Astrocyte (in vitro differentiated cells and primary cell): ENCODE data around the gene EML1. TPM values are rescaled to one million over a fixed set of nuclear protein-coding genes. Genes with fewer than 3 reads are reported as not detected.

Source experiments
- DNase-seq: peaks from one replicate; pipeline ENCODE4 v3.0.0-alpha.2; 2010; ENCODE audit warnings: low read depth
- FAIRE-seq: peaks from 2 replicates; lab custom pipeline; 2011; peaks lifted over from hg19 to GRCh38; lab: Jason Lieb, UNC
- H2AFZ ChIP-seq: 2 replicates; pipeline ENCODE4 v1.6.0; 2012; ENCODE audit warnings: low read depth, low read length, inconsistent platforms
- H3K27ac ChIP-seq: 2 replicates; pipeline ENCODE4 v1.5.1; 2011; ENCODE audit warnings: low read depth, low read length, inconsistent platforms
- H3K27me3 ChIP-seq: 2 replicates; pipeline ENCODE4 v1.6.0; 2011; ENCODE audit warnings: low read length, inconsistent platforms; ENCODE audit not compliant: insufficient read depth
- H3K36me3 ChIP-seq: 2 replicates; pipeline ENCODE4 v1.5.1; 2011; ENCODE audit warnings: low read length, inconsistent platforms; ENCODE audit not compliant: insufficient read depth
- H3K4me1 ChIP-seq: 2 replicates; pipeline ENCODE4 v1.5.1; 2011; ENCODE audit warnings: low read length, inconsistent platforms; ENCODE audit not compliant: insufficient read depth
- H3K4me2 ChIP-seq: 2 replicates; pipeline ENCODE4 v1.6.0; 2012; ENCODE audit warnings: low read length, inconsistent platforms
- H3K4me3 ChIP-seq: 2 replicates; pipeline ENCODE4 v1.5.1; 2011; ENCODE audit warnings: low read depth, mild to moderate bottlenecking, low read length, inconsistent platforms; ENCODE audit not compliant: insufficient read depth
- H3K79me2 ChIP-seq: 2 replicates; pipeline ENCODE4 v1.6.0; 2012; ENCODE audit warnings: mild to moderate bottlenecking, low read length, inconsistent platforms; ENCODE audit not compliant: insufficient read depth
- H3K9ac ChIP-seq: 2 replicates; pipeline ENCODE4 v1.6.0; 2012; ENCODE audit warnings: mild to moderate bottlenecking, low read length, inconsistent platforms
- H3K9me3 ChIP-seq: 2 replicates; pipeline ENCODE4 v1.5.1; 2012; ENCODE audit warnings: low read depth, mild to moderate bottlenecking, low read length, inconsistent platforms; ENCODE audit not compliant: insufficient read depth
- H4K20me1 ChIP-seq: 2 replicates; pipeline ENCODE4 v1.6.0; 2012; ENCODE audit warnings: low read length, inconsistent platforms; ENCODE audit not compliant: insufficient read depth
- H3K27ac Mint-ChIP-seq: one replicate; pipeline ENCODE4 v1.8.0; 2021; ENCODE audit warnings: mild to moderate bottlenecking, mixed read lengths; ENCODE audit not compliant: unreplicated experiment
- H3K27me3 Mint-ChIP-seq: one replicate; pipeline ENCODE4 v1.8.0; 2021; ENCODE audit warnings: low read depth, mixed read lengths; ENCODE audit not compliant: unreplicated experiment
- H3K36me3 Mint-ChIP-seq: one replicate; pipeline ENCODE4 v1.8.0; 2021; ENCODE audit warnings: low read depth, mixed read lengths; ENCODE audit not compliant: unreplicated experiment
- H3K4me1 Mint-ChIP-seq: one replicate; pipeline ENCODE4 v1.8.0; 2021; ENCODE audit warnings: low read depth, mixed read lengths; ENCODE audit not compliant: unreplicated experiment
- H3K4me3 Mint-ChIP-seq: one replicate; pipeline ENCODE4 v1.8.0; 2021; ENCODE audit warnings: mild to moderate bottlenecking, moderate library complexity, mixed read lengths; ENCODE audit not compliant: unreplicated experiment
- H3K9me3 Mint-ChIP-seq: one replicate; pipeline ENCODE4 v1.8.0; 2021; ENCODE audit warnings: mild to moderate bottlenecking, mixed read lengths; ENCODE audit not compliant: unreplicated experiment
- CTCF ChIP-seq: IDR thresholded peaks from 2 replicates; pipeline ENCODE4 v1.5.1; 2011; ENCODE audit warnings: low read depth, mild to moderate bottlenecking, inconsistent platforms, low read length, moderate library complexity; ENCODE audit not compliant: insufficient read depth
- EZH2 ChIP-seq: IDR thresholded peaks from 2 replicates; pipeline ENCODE4 v1.6.1; 2012; ENCODE audit warnings: mild to moderate bottlenecking, low read length, inconsistent platforms; ENCODE audit not compliant: insufficient read depth
- total RNA-seq: library from RNA; stranded (reverse); gene quantifications from 2 replicates; pipeline ENCODE4 v1.2.1, GENCODE V29; 2021

EML1 gene
- total RNA-seq, 1 donor from 2014 or later, result 17.1 TPM

DNA sequence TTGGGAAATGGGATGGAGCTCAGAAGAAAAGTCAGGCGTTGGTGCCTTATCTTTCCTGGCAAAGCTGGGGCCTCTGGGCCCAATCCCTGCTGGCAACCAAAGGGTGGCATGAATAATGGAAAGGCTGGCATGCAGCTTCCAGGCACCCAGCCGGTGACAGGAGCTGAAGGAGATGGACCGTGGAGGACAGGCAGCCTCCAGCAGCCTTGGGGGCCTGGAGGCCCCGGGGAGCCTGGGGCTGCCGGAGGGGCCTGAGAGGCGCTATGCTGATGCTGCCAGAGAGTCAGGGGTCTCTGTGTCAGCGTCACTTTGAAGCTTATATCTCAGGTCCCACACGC, 38.2 kb upstream of the EML1 start:
- Histone ChIP-seq H4K20me1 (no peaks in the 10 kb centered on the region), H3K79me2 (no peaks in the 10 kb centered on the region), H3K27ac (peak overlapping the region; percentile 90), H3K36me3 (no peaks in the 10 kb centered on the region), H2AFZ (no peak overlapping the region), H3K27me3 (no peaks in the 10 kb centered on the region), H3K9ac (peak overlapping the region; percentile 69), H3K9me3 (no peaks in the 10 kb centered on the region), H3K4me3 (no peak overlapping the region), H3K4me1 (peaks cover 85% of the 10 kb centered on the region), H3K4me2 (no peak overlapping the region)
- TF ChIP-seq CTCF (no peak), EZH2 (no peak)
- Mint-ChIP-seq H3K27me3 (peaks cover 12% of the 10 kb centered on the region), H3K27ac (no peak overlapping the region), H3K9me3 (no peaks in the 10 kb centered on the region), H3K4me1 (peaks cover 47% of the 10 kb centered on the region), H3K4me3 (no peak overlapping the region), H3K36me3 (no peaks in the 10 kb centered on the region)
- no peak for DNase-seq
- no peak for FAIRE-seq

- peak overlapping the region; percentile 54 for H3K4me2 ChIP-seq
- no peaks in the 10 kb centered on the region for H3K9me3 ChIP-seq
- H3K4me3 Mint-ChIP-seq, result no peak overlapping the region
- no peak overlapping the region for H2AFZ ChIP-seq
- H3K4me3 ChIP-seq, result no peak overlapping the region
- FAIRE-seq (peak; percentile 95), DNase-seq (peak; percentile 90)
- peak overlapping the region; percentile 89 for H3K9ac ChIP-seq
- no peaks in the 10 kb centered on the region for H3K79me2 ChIP-seq
- no peaks in the 10 kb centered on the region for H3K36me3 Mint-ChIP-seq
- peaks cover 83% of the 10 kb centered on the region for H3K4me1 ChIP-seq
- peaks cover 51% of the 10 kb centered on the region for H3K4me1 Mint-ChIP-seq
- H3K36me3 ChIP-seq, result no peaks in the 10 kb centered on the region
- no peaks in the 10 kb centered on the region for H3K9me3 Mint-ChIP-seq
- H3K27me3 ChIP-seq, result no peaks in the 10 kb centered on the region
- H3K27ac ChIP-seq, result peak overlapping the region; percentile 100
- no peaks in the 10 kb centered on the region for H4K20me1 ChIP-seq
- no peak overlapping the region for H3K27ac Mint-ChIP-seq
- peaks cover 13% of the 10 kb centered on the region for H3K27me3 Mint-ChIP-seq
- TF ChIP-seq EZH2, result no peak
- no peak for TF ChIP-seq CTCF
Measured at GRCh38 chr14:99755629-99756603, 37.3 kb upstream of the EML1 start.

DNA sequence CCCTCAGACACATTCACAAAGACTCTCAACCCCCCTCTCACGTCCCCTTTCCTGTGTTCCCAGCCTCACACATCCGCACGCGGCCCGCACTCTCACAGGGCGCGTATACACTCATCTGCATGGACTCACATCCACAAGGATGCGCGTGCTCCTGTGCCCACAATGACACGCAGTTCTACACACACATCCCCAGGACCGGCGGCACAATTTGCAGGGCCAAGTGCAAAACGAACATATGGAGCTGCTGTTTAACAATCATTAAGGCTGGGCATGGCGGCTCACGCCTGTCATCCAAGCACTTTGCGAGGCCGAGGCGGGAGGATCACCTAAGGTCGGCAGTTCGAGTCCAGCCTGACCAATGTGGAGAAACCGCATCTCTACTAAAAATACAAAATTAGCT, 36.4 kb upstream of the EML1 start:
- Mint-ChIP-seq H3K27ac (no peak overlapping the region), H3K4me1 (peaks cover 47% of the 10 kb centered on the region), H3K4me3 (no peak overlapping the region), H3K27me3 (peaks cover 5% of the 10 kb centered on the region), H3K9me3 (no peaks in the 10 kb centered on the region), H3K36me3 (no peaks in the 10 kb centered on the region)
- DNase-seq (peak; percentile 52), FAIRE-seq (no peak)
- Histone ChIP-seq H3K4me2 (peak overlapping the region; percentile 54), H3K79me2 (no peaks in the 10 kb centered on the region), H3K36me3 (no peaks in the 10 kb centered on the region), H2AFZ (no peak overlapping the region), H3K4me3 (no peak overlapping the region), H3K27me3 (no peaks in the 10 kb centered on the region), H3K4me1 (peaks cover 75% of the 10 kb centered on the region), H3K27ac (peak overlapping the region; percentile 100), H3K9me3 (no peaks in the 10 kb centered on the region), H4K20me1 (no peaks in the 10 kb centered on the region), H3K9ac (peak overlapping the region; percentile 89)
- TF ChIP-seq CTCF (no peak), EZH2 (no peak)
